ENCODE results near the gene TTC23. TPM values are rescaled to one million over a fixed set of nuclear protein-coding genes. Genes with fewer than 3 reads are reported as not detected.

The TTC23 gene
- total RNA-seq, 1 experiment from 2014 or later: 13.4 TPM

GRCh38 chr15:99127773-99128172, 121.6 kb downstream of the TTC23 start:
- ChIA-PET POLR2A (ENCODE audit: low non-redundant PET) (no interaction called here), CTCF (no interaction called here)
- Histone ChIP-seq H3K27me3 (replicated peaks; ENCODE audit: insufficient read depth, low read depth, low read length, poor library complexity) (no peaks in the 10 kb centered on the region), H3K4me3 (ENCODE audit: low read depth, low read length, poor library complexity, severe bottlenecking) (no peak overlapping the region), H3K9me3 (ENCODE audit: low read depth, low read length, poor library complexity, severe bottlenecking) (no peaks in the 10 kb centered on the region), H3K27ac (ENCODE audit: low read depth, low read length, poor library complexity, severe bottlenecking) (no peak overlapping the region), H3K4me1 (ENCODE audit: insufficient read depth, low read length, poor library complexity, severe bottlenecking) (peaks cover 18% of the 10 kb centered on the region), H3K36me3 (ENCODE audit: insufficient read depth, low read length, poor library complexity, severe bottlenecking) (no peaks in the 10 kb centered on the region)
- no TSS peak for BruUV-seq (replicated peaks)
- no peak for DNase-seq (ENCODE audit: low spot score)
- no peak for TF ChIP-seq CTCF (conservative IDR thresholded peaks at IDR 0.05; ENCODE audit: low read depth, low read length)
- TF ChIP-seq EZH2 (IDR thresholded peaks at IDR 0.05; ENCODE audit: borderline replicate concordance, low read depth, low read length, poor library complexity, severe bottlenecking): no peak
- intact Hi-C loops (cut with micrococcal nuclease; ENCODE audit: unreplicated experiment): no loop called here

GRCh38 chr15:99126930-99127329, 122.5 kb downstream of the TTC23 start:
- DNase-seq (ENCODE audit: low spot score): no peak
- no peaks in the 10 kb centered on the region for H3K27me3 ChIP-seq (replicated peaks; ENCODE audit: insufficient read depth, low read depth, low read length, poor library complexity)
- H3K27ac ChIP-seq (ENCODE audit: low read depth, low read length, poor library complexity, severe bottlenecking): no peak overlapping the region
- no TSS peak for BruUV-seq (replicated peaks)
- ChIA-PET POLR2A (ENCODE audit: low non-redundant PET) (no interaction called here), CTCF (no interaction called here)
- H3K9me3 ChIP-seq (ENCODE audit: low read depth, low read length, poor library complexity, severe bottlenecking): no peaks in the 10 kb centered on the region
- intact Hi-C loops (cut with micrococcal nuclease; ENCODE audit: unreplicated experiment): no loop called here
- H3K36me3 ChIP-seq (ENCODE audit: insufficient read depth, low read length, poor library complexity, severe bottlenecking): no peaks in the 10 kb centered on the region
- peaks cover 18% of the 10 kb centered on the region for H3K4me1 ChIP-seq (ENCODE audit: insufficient read depth, low read length, poor library complexity, severe bottlenecking)
- no peak for TF ChIP-seq CTCF (conservative IDR thresholded peaks at IDR 0.05; ENCODE audit: low read depth, low read length)
- no peak for TF ChIP-seq EZH2 (IDR thresholded peaks at IDR 0.05; ENCODE audit: borderline replicate concordance, low read depth, low read length, poor library complexity, severe bottlenecking)
- H3K4me3 ChIP-seq (ENCODE audit: low read depth, low read length, poor library complexity, severe bottlenecking): no peak overlapping the region

GRCh38 chr15:99126131-99126588, 123.2 kb downstream of the TTC23 start:
- TF ChIP-seq CTCF (conservative IDR thresholded peaks at IDR 0.05; ENCODE audit: low read depth, low read length): no peak
- TF ChIP-seq EZH2 (IDR thresholded peaks at IDR 0.05; ENCODE audit: borderline replicate concordance, low read depth, low read length, poor library complexity, severe bottlenecking): no peak
- intact Hi-C loops (cut with micrococcal nuclease; ENCODE audit: unreplicated experiment): no loop called here
- DNase-seq (ENCODE audit: low spot score): no peak
- POLR2A ChIA-PET (ENCODE audit: low non-redundant PET): no interaction called here
- Histone ChIP-seq H3K9me3 (ENCODE audit: low read depth, low read length, poor library complexity, severe bottlenecking) (no peaks in the 10 kb centered on the region), H3K4me1 (ENCODE audit: insufficient read depth, low read length, poor library complexity, severe bottlenecking) (peaks cover 18% of the 10 kb centered on the region), H3K36me3 (ENCODE audit: insufficient read depth, low read length, poor library complexity, severe bottlenecking) (no peaks in the 10 kb centered on the region), H3K4me3 (ENCODE audit: low read depth, low read length, poor library complexity, severe bottlenecking) (no peak overlapping the region), H3K27ac (ENCODE audit: low read depth, low read length, poor library complexity, severe bottlenecking) (no peak overlapping the region), H3K27me3 (replicated peaks; ENCODE audit: insufficient read depth, low read depth, low read length, poor library complexity) (no peaks in the 10 kb centered on the region)
- CTCF ChIA-PET: no interaction called here
- no TSS peak for BruUV-seq (replicated peaks)
